GM21717 (cell line): Measurements from ENCODE around the gene SRGN.

Experiments used
- ATAC-seq: cut with Tn5 transposase; IDR thresholded peaks from one replicate; pipeline ENCODE4 v1.9.1; 2021; ENCODE audit warnings: mild to moderate bottlenecking, moderate library complexity; ENCODE audit not compliant: unreplicated experiment

Gene SRGN

DNA sequence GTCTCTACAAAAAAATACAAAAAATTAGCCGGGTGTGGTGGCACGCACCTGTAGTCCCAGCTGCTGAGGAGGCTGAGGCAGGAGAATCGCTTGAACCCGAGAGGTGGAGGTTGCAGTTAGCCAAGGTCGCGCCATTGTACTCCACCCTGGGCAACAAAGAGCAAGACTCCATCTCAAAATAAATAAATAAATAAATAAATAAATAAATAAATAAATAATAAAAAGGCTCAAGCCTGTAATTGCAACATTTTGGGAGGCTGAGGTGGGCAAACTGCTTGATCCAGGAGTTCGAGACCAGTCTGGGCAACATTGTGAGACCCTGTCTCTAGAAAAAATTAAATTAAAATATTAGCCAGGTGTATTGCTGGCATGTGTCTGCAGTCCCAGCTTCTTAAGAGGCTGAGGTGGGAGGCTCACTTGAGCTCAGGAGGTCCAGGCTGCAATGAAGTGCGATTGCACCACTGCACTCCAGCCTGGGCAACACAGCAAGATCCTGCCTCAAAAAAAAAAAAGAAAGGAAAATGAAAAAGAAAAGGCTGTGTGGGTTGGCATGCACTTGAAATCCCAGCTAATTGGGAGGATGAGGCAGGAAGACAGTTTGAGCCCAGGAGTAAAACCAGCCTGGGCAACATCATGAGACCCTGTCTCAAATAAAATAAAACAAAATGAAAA lies 27.6 kb upstream of the SRGN start:
- ATAC-seq: no peak

DNA sequence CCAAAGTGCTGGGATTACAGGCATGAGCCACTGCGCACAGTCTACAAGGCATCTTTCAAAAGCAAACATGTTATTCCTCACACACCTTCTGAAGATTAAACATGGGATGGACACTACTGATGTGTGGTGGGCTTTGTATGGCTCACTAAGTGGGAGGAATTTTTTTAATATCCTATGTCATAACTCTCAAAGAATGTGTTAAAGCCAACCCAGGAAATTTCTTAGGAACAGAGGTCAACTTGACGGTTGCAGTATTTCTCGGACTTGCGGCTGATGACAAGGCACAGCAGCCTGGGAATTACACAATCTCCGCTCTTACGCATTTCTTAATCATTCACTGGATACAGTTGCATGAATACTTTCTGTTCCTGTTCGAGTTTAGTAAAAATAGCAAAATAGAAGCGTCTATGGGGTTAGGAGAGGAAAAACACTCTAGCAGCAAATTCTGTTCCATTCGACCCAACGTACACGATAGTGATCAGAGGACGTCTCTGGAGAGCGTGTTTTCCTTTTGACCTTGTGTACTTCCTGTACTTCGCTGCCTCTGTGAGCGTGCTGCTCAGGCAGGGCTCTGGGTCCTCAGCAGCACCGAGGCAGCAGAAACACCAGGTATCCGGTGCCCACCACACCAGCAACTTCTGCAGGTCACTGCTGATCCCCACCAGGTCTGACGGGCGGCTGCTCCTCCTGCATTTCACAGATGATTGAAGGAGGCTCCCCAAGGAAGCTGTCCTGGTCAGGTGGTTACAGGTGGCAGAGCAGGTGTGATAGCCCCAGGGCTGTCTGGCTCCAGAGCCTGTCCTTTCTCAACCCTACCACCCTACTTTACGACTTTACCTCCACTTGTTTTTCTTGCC lies 26.4 kb upstream of the SRGN start:
- peak; percentile 42 for ATAC-seq

DNA sequence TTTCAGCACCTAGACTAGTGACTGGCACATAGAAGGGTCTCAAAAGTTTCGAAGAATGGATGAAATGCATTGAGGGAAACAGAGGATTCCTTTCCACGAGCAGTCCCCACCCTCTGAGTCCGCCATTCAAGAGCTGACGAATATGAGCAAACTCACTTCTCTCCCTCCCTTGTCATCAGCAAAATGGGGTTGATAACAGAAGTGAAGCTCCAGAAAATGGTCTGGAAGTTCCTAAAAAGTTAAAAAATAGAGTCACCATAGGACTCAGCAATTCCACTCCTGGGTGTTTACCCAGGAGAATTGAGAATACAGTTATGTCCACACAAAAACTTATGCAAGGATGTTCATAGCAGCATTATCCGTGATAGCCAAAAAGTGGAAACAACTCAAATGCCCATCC lies 25.0 kb upstream of the SRGN start:
- no peak for ATAC-seq

DNA sequence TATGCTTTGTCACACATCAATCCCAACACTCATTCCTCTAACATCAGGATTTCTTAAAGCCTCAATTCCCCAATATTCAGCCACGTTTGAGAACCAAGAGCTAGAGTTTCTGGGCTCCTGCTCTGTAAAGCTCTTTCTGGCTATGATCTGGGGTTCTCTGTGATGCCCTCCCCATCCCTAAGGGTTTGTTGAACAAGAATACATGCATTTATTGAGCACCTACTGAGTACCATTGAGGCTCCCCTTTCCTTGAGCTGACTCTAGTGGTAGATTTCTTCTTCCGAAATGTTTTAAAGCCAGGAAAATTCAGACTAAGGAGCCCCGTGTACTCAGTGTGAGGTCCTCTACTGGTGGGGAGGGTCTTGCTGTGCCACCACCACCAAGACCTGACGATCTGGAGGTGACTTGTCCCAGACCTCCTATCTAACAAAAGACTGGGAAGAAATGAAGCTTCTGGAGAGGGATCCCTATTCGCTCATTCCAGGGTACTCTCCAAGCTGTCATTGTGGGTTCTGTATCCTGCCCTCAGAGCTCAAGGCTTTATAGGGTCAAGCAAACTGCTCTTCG lies 23.1 kb upstream of the SRGN start:
- no peak for ATAC-seq

DNA sequence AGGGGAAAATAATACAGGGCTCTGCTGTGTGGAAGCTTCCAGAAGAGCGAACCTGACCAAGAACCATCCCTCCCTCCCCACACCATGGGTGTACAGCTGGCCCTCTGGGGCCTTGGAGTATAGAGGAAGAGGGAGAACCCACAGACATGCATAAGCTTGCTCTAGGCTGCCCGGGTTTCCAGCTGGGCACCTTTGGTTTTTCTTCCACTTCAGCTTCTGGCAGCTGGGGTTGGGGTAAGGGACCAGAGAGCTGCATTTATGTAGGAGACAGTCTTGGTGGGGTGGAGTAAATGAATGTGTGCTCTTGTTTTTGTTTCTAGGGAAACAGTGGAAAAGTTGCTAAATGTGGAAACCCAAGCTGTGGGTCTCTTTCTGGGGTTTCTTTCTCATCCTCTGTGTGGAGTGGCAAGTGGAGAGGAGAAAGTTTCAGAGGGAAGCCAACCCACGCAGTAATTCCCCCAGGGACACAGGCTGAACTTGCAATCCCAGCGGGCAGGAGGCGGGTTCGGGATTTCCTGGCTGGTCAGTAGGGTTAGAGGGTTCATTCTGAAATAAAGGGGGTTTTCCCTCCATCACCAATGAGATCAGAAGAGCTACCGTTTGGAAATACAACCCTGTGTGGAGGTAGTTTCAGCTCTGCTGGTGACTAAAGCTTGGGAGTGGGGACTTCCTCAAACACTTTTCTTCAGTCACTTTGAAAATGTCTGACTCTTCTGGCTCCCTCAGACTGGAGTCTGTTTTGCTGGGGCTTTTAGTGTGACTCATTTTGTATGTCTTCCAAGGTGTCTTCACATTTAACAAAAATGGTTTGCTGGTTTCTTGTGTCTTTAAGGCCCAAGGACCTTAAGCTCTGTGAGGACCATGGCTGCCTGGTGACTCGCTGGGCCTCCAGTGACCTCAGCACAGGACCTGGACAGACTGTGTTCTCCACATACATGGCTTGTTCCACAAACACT lies 22.2 kb upstream of the SRGN start:
- peak; percentile 50 for ATAC-seq

DNA sequence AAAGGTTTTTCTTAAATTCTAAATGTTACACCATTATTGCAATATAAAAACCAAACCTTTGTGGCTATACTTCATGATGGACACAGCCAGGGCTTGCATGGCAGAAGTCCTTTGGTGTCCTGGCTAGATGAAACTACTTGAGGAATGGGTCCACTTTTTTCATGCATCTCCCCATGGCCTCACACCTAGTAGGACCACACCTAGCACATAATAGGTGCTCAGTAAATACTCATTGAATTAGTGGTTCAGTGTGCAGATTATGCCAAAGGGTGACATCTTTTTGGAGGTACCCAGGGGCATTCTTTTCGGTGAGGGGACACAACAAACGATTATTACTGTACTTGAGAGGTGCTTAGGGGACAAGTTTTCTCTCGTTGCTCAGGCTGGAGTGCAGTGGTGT lies 20.7 kb upstream of the SRGN start:
- ATAC-seq: no peak

DNA sequence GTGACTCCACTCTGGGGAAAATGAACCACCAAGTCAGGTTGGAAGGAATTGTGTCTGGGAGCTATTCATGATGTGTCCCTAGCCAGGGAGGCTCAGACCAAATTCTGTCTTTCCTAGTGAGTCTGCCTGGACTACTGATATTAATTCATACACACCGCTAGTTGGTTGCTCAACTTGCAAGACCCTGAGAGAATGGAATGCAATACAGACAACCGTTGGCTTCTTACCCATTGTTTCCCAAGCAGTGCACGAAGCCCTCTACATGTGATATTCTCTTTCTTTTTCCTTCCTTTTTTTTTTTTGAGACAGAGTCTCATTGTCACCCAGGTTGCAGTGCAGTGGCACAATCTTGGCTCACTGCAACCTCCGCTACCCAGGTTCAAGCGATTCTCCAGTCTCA lies 19.4 kb upstream of the SRGN start:
- no peak for ATAC-seq

DNA sequence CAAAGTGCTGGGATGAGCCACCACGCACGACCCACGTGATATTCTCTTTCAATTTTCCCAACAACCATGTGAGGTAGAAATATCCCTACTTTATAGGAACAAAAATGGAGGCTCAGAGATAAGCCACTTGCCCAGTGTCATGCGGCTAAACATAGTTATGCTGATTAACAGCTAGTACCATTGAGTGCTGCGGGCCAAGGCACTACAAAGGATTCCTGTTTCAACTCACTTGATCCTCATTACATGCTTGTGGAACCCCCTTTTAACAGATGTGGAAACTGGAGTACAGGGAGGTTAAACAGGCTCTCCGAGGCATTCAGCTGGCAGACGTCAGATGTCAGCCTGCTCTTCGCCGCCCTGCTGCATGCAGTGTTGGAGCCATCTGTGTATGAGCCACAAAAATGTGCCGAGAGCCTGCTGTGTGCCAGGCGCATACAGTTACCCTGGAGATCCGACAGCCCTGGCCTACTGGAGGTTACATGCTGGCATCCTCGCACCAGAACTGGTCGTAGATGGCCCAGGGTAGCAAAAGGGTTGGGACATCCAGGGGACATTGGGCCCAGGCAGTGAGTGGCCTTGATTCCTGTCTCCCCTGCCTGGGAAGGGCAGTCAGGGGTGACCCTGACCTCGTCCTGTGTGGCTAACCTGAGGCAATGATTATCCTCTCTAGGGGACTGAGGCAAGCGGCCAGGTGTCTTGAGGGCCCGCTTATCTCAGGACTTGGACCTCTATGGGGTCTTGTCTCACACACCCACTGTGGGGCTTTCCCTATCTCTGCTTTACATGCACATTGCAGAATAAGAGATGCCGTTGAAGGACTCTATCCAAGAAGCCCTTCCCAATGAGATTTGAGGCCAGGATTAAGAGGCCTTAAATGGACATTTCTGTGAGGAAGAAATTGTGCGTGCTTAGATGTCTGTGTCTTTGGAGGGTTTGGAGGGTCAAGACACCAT lies 18.5 kb upstream of the SRGN start:
- ATAC-seq: no peak

DNA sequence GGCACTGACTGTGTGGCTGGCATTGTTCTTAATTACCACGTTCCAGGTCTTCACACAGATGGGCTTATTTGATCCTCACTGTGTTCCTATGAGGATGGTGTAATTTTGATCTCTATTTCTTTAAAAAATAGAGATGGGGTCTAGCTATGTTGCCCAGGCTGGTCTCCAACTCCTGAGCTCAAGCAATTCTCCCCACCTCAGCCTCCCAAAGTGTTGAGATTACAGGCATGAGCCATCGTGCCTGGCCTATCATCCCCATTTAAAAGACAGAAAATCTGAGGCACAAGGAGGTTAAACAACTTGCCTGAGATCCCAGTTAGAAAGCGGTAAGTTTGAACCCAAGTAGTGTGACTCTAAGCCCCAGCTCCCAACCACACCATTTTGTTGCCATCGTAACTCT lies 17.0 kb upstream of the SRGN start:
- no peak for ATAC-seq

DNA sequence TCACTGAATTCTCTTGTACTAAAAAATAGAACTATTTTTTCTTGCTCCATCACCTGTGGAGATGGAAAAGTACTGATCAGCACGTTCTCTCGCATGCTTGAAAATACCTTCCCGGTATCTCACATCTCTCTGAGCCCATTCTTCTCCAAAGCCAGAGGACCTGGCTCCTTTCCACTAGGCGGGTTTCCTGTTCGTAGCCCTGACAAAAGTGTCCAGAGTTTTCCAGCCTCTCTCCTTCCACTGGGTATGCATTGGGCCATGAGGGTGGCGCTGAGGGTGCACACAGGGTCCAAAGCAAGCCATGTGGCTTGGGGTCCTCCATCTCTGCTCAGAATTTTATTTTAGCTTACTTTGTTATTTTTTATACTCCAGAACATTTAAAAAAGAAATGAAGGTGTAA lies 16.3 kb upstream of the SRGN start:
- ATAC-seq: no peak

DNA sequence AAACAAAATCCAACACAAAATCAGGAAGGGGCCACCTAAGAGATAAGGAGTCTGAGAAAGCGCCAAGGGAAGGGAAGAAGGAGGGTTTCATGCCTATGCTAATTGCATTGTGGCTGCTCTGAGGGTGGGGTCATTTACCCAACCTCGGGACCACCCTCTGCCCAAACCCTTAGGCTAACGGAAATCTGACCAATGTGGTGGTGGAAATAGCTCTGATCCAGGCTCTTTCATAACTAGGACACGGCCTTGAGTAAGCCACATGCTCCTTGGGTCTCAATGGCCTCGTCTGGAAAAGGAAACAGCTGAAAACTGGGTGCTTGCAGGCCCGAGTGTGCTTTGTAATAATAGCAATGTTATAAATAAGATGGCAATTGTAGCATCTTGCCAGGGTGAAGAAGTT lies 14.9 kb upstream of the SRGN start:
- no peak for ATAC-seq

DNA sequence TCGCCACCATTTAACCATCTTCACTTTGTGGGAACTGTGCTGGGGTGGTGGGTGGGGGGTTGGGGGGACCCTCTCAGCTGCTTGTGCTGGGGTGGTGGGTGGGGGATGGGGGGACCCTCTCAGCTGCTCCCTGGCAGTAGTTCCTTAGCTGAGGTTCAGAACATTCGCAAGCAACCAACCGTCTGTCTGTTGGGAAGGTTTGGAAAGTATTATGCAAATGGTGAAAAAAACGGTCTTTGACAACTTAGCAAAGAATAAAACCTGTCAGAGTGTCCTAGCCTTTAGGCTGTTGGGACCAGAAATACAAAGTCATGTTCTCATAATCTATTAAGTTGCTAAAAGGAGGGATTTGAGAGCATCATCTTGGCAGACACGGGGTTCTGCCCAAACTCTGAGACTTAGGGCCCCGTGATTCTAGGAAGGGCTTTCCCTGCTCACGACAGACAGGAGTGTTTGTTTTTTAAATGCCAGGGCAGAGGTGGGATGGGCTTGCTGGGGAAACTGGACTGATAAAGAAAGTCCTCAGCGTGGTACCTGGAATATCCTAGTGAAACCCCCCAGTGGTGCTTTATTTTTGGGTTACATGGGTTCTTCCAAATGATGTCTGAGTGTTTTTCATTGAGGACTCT lies 14.1 kb upstream of the SRGN start:
- no peak for ATAC-seq

DNA sequence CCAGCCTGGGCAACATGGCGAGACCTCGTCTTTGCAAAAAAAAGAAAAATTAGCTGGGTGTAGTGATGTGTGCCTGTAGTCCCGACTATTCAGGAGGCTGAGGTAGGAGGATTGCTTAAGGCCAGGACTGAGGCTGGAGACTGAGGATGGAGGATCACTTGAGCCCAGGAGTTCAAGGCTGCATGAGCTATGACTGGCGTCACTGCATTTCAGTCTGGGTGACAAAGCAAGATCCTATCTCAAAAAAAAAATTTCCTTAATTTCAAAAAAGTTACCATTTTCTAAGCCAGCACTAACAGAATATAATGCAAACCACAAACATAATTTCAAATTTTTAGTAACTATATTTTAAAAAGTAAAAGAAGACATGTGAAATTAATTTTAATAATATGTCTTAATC lies 13.4 kb upstream of the SRGN start:
- ATAC-seq: no peak

DNA sequence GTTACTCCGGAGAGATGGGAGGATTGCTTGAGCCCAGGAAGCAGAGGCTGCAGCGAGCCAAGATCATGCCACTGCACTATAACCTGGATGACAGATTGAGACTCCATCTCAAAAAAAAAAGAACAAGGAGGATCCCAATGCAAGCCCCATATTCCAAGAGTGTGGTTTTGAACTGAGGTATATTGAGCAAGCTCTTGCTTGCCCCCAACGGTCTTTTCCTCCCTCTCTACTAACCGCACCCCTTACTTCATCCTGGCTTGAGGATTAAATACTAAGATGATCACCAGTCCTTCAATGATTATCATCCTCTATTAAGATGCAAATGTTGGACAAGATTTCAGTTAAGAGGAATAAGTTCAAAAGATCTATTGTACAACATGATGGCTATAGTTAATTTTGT lies 12.5 kb upstream of the SRGN start:
- ATAC-seq: no peak

DNA sequence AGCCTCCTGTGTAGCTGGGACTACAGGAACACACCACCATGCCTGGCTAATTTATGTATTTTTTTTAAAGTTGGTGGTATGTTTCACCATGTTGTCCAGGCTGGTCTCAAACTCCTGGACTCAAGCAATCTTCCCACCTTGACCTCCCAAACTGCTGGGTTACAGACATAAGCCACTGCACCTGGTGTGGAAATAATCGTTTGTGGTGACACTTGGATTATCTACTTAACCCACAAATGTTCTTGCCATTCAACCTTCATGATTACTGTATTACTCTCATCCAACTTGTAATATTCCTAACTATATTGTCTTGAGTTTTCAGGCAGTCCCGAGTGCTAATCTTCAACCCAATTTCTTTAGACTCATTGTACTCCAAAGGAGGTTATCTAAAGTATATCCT lies 9.6 kb upstream of the SRGN start:
- ATAC-seq: no peak

DNA sequence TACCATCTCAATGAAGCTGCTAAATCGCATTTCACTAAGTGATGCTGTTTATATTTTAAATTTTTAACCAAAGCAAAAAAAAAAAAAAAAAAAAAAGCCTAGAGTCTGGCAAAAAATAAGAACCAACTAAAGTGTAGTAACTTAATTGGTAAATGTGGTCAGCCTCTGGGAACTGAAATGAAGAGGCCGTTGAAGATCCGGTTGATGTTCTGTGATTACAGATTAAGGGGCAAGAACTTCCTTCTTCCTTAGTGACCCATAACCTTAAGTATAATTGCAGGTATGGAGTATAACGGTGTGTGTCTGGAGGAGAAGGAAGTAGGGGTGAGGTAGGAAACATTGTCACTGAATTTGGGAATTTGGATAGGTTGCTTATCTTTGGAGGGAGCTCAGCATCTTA lies 7.7 kb upstream of the SRGN start:
- ATAC-seq: no peak

DNA sequence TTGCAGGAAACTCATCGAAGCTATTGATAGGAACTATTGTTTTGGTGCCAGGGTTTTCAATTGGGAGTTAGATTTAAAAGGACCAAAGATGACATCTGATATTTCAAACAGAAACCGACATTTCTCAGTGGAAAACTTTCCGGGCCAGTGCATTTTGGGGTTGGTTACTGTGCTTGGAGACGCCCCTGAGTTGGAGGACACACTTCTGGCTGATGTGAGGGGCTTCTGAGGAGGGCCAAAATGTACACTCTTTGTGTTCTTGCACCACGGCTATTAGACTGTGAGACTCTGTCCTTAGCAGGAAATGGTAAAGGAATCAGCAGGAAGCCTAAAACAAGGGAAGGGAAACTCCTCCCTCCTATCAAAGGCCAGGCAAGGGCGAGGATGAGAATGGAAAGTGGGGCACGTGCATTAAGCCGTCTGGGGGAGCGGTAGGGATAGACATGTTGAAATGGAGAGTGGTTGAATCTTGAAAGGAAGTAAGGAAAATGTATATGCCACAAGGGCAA lies 1.8 kb upstream of the SRGN start:
- no peak for ATAC-seq

DNA sequence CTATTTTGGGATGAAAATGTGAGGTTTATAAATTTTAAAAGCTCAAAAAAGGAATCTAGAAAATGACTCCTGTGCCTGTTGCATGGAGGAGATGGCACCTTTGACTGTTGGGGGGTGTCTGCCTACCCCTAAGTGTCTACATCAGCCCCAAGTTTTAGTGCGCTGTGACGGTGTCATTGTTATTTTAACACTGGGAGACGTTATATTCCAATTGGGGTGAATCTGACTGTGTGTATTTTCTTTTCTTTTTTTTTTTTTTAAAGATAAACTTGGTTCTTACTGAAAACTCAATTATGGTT lies 517 bp downstream of the SRGN start:
- no peak for ATAC-seq

DNA sequence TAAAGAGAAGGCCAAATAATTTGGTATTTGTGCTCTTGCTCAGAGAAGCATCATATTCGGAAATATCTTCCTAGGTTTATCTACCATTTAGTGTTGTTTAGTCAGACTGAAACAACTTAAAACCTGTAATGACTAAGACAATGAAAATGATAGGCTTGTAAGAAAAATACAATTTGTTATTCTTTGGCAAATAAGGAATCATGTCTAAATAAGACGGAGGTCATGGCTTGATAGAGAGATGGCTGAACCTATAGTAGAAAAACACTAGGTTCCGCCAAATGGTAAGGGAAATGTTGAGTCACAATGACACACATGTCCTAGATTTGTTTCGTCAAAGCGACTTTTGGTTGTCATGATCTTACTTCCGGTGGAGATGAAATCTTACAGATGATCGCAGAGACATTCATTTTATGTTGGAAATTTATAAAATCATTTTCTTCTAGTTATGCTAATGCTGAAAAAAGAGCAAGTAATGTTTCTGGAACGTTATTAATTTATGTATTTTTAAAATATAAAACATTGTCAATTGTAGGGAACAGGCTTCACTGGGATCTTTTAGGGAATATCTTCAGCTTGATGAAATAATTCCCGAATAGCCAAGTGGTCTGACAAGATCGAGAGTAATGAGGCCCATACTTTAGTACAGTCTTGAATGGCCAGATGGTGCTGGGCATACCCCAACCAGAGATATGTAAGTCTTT lies 1.0 kb downstream of the SRGN start:
- no peak for ATAC-seq
